MM.1S (cell line): ENCODE results near the gene ARSD.
"Not testable (repeated sequence)": the region's sequence is repeated elsewhere in the genome, so short reads cannot be mapped to it uniquely, and the experiment has no call there.

Source experiments
- DNase-seq: peaks from one replicate; pipeline ENCODE4 v3.0.0-alpha.2; 2015
- H2AFZ ChIP-seq: fragments of 300-600 bp; sonication (generic); 2 replicates; pipeline ENCODE4 v1.6.0; 2016; ENCODE audit warnings: antibody characterized with exemption, low read length
- H3F3A ChIP-seq: fragments of 300-600 bp; sonication (generic); 2 replicates; pipeline ENCODE4 v1.6.1; 2016; ENCODE audit warnings: mild to moderate bottlenecking, antibody characterized with exemption, low read length, moderate library complexity, mixed read lengths; ENCODE audit not compliant: insufficient read depth
- H3K27ac ChIP-seq: fragments of 300-600 bp; sonication (generic); 2 replicates; pipeline ENCODE4 v1.5.1; 2016; ENCODE audit warnings: mild to moderate bottlenecking, low read length
- H3K27me3 ChIP-seq: fragments of 300-600 bp; sonication (generic); replicated peaks from 2 replicates; pipeline ENCODE4 v1.6.0; 2016; ENCODE audit warnings: low read length; ENCODE audit not compliant: insufficient read depth
- H3K36me3 ChIP-seq: fragments of 300-600 bp; sonication (generic); replicated peaks from 2 replicates; pipeline ENCODE4 v1.6.1; 2016; ENCODE audit warnings: mild to moderate bottlenecking, low read length, mixed read lengths; ENCODE audit not compliant: insufficient read depth
- H3K4me1 ChIP-seq: fragments of 300-600 bp; sonication (generic); 2 replicates; pipeline ENCODE4 v1.6.1; 2016; ENCODE audit warnings: low read length, mixed read lengths
- H3K4me2 ChIP-seq: fragments of 300-600 bp; sonication (generic); 2 replicates; pipeline ENCODE4 v1.6.0; 2016; ENCODE audit warnings: low read depth, low read length
- H3K4me3 ChIP-seq: fragments of 300-600 bp; sonication (generic); 2 replicates; pipeline ENCODE4 v1.5.1; 2016; ENCODE audit warnings: low read length, mixed read lengths
- H3K79me2 ChIP-seq: fragments of 300-600 bp; sonication (generic); 2 replicates; pipeline ENCODE4 v1.6.1; 2016; ENCODE audit warnings: mixed run types, low read length, mixed read lengths
- H3K9ac ChIP-seq: fragments of 300-600 bp; sonication (generic); 2 replicates; pipeline ENCODE4 v1.6.1; 2016; ENCODE audit warnings: low read length, mixed read lengths
- H3K9me2 ChIP-seq: fragments of 300-600 bp; sonication (generic); replicated peaks from 2 replicates; pipeline ENCODE4 v1.6.1; 2016; ENCODE audit warnings: mild to moderate bottlenecking, low read length, mixed read lengths; ENCODE audit not compliant: insufficient read depth
- H3K9me3 ChIP-seq: fragments of 300-600 bp; sonication (generic); replicated peaks from 2 replicates; pipeline ENCODE4 v1.6.1; 2016; ENCODE audit warnings: mild to moderate bottlenecking, low read length, mixed read lengths; ENCODE audit not compliant: insufficient read depth
- H4K20me1 ChIP-seq: fragments of 300-600 bp; sonication (generic); 2 replicates; pipeline ENCODE4 v1.6.1; 2016; ENCODE audit warnings: mild to moderate bottlenecking, low read length, moderate library complexity, mixed read lengths; ENCODE audit not compliant: insufficient read depth
- CTCF ChIP-seq: fragments of 300-600 bp; sonication (generic); IDR thresholded peaks from 2 replicates; pipeline ENCODE4 v1.5.1; 2016; ENCODE audit warnings: antibody characterized with exemption, low read length, mixed read lengths
- EZH2 ChIP-seq: fragments of 300-600 bp; sonication (generic); optimal IDR thresholded peaks from 2 replicates; pipeline ENCODE3; 2017; ENCODE audit warnings: low read depth, mild to moderate bottlenecking, antibody characterized with exemption, low read length, mixed read lengths
- EZH2phosphoT487 ChIP-seq: fragments of 300-600 bp; sonication (generic); IDR thresholded peaks from 2 replicates; pipeline ENCODE4 v1.6.1; 2018; ENCODE audit warnings: antibody characterized with exemption, low read length

The ARSD gene

GRCh38 chrX:2889706-2890490 is 39.2 kb downstream of the ARSD start:
- H3K79me2 ChIP-seq, H3K9me3 ChIP-seq, H3F3A ChIP-seq, H3K4me1 ChIP-seq, H3K36me3 ChIP-seq, H4K20me1 ChIP-seq, DNase-seq, H3K27ac ChIP-seq, H3K27me3 ChIP-seq, H3K9me2 ChIP-seq: not testable (repeated sequence)
- TF ChIP-seq CTCF: peak; percentile 23
- Histone ChIP-seq H3K4me2 (peak overlapping the region; percentile 52; the same call in 1 of the 2 replicates), H3K4me3 (peak overlapping the region; percentile 56), H2AFZ (peak overlapping the region; percentile 86), H3K9ac (peak overlapping the region; percentile 23; the same call in 1 of the 2 replicates)

- peak overlapping the region; percentile 52 for H3K4me2 ChIP-seq
Measured at GRCh38 chrX:2889045-2889605, 40.0 kb downstream of the ARSD start.

GRCh38 chrX:2888309-2888708 is 40.8 kb downstream of the ARSD start:
- Histone ChIP-seq H3K36me3 (no peaks in the 10 kb centered on the region), H3K9me3 (no peaks in the 10 kb centered on the region), H3K9me2 (no peaks in the 10 kb centered on the region), H4K20me1 (no peaks in the 10 kb centered on the region), H3K4me2 (no peak overlapping the region), H3K4me1 (no peaks in the 10 kb centered on the region), H3K27ac (no peak overlapping the region), H3K9ac (no peak overlapping the region), H3K4me3 (no peak overlapping the region), H2AFZ (no peak overlapping the region), H3K27me3 (no peaks in the 10 kb centered on the region), H3K79me2 (no peaks in the 10 kb centered on the region), H3F3A (no peaks in the 10 kb centered on the region)
- TF ChIP-seq EZH2phosphoT487 (no peak), EZH2 (no peak), CTCF (no peak)
- DNase-seq: no peak

More at GRCh38 chrX:2889045-2889605, 40.0 kb downstream of the ARSD start:
- Histone ChIP-seq H3F3A (no peaks in the 10 kb centered on the region), H3K27me3 (no peaks in the 10 kb centered on the region), H3K27ac (no peak overlapping the region), H3K4me3 (peak overlapping the region; percentile 56), H2AFZ (peak overlapping the region; percentile 86), H3K36me3 (no peaks in the 10 kb centered on the region), H4K20me1 (no peaks in the 10 kb centered on the region), H3K9me3 (no peaks in the 10 kb centered on the region), H3K9ac (peak overlapping the region; percentile 23; the same call in 1 of the 2 replicates), H3K79me2 (no peaks in the 10 kb centered on the region), H3K4me1 (no peaks in the 10 kb centered on the region), H3K9me2 (no peaks in the 10 kb centered on the region)
- TF ChIP-seq EZH2: no peak
- no peak for TF ChIP-seq EZH2phosphoT487
- no peak for TF ChIP-seq CTCF
- DNase-seq: no peak
